CD4-positive, alpha-beta T cell treated with Interleukin-17A for 4 hours (primary cell): ENCODE results near the gene CYP4A11.
"Not testable (repeated sequence)": the region's sequence is repeated elsewhere in the genome, so short reads cannot be mapped to it uniquely, and the experiment has no call there.

ENCODE experiments used
- DNase-seq: peaks from one replicate; pipeline ENCODE4 v3.0.0-alpha.2; 2020; ENCODE audit warnings: mixed read lengths

CYP4A11 gene

GRCh38 chr1:46941135-46941694 is at the start of gene CYP4A11:
CYP4A11 (minus strand) TSS chr1:46941476; CDS start chr1:46941433, 43 bp downstream.
- DNase-seq: no peak

GRCh38 chr1:46990541-46990940 is 49.3 kb upstream of the CYP4A11 start:
- DNase-seq: not testable (repeated sequence)

- no peak for DNase-seq
Measured at GRCh38 chr1:46983830-46984586, 42.7 kb upstream of the CYP4A11 start.

- DNase-seq: no peak
Measured at GRCh38 chr1:46983166-46983829, 42.0 kb upstream of the CYP4A11 start.

GRCh38 chr1:46969014-46969619 is 27.8 kb upstream of the CYP4A11 start:
- DNase-seq: no peak

GRCh38 chr1:46962272-46962671 is 21.0 kb upstream of the CYP4A11 start:
- not testable (repeated sequence) for DNase-seq

- no peak for DNase-seq
Measured at GRCh38 chr1:46961066-46961758, 19.9 kb upstream of the CYP4A11 start.

- no peak for DNase-seq
Measured at GRCh38 chr1:46960250-46960649, 19.0 kb upstream of the CYP4A11 start.

GRCh38 chr1:46955116-46955515 is 13.8 kb upstream of the CYP4A11 start:
- DNase-seq: not testable (repeated sequence)

GRCh38 chr1:46953847-46954246 is 12.6 kb upstream of the CYP4A11 start:
- not testable (repeated sequence) for DNase-seq

- DNase-seq: not testable (repeated sequence)
Measured at GRCh38 chr1:46949417-46949666, 8.1 kb upstream of the CYP4A11 start.

- no peak for DNase-seq
Measured at GRCh38 chr1:46948629-46949416, 7.5 kb upstream of the CYP4A11 start.

GRCh38 chr1:46947706-46948105 is 6.4 kb upstream of the CYP4A11 start:
- DNase-seq: not testable (repeated sequence)

- DNase-seq: no peak
Measured at GRCh38 chr1:46942086-46942485, 810 bp upstream of the CYP4A11 start.

- DNase-seq: no peak
Measured at GRCh38 chr1:46940307-46940706, 969 bp downstream of the CYP4A11 start.

GRCh38 chr1:46937270-46937669 is 4.0 kb downstream of the CYP4A11 start:
- DNase-seq: no peak

- no peak for DNase-seq
Measured at GRCh38 chr1:46936788-46937187, 4.5 kb downstream of the CYP4A11 start.

GRCh38 chr1:46934852-46935251 is 6.4 kb downstream of the CYP4A11 start:
- DNase-seq: not testable (repeated sequence)

- not testable (repeated sequence) for DNase-seq
Measured at GRCh38 chr1:46932020-46932419, 9.3 kb downstream of the CYP4A11 start.

- no peak for DNase-seq
Measured at GRCh38 chr1:46931151-46931550, 10.1 kb downstream of the CYP4A11 start.

- no peak for DNase-seq
Measured at GRCh38 chr1:46927249-46927835, 13.9 kb downstream of the CYP4A11 start.

GRCh38 chr1:46910790-46911189 is 30.5 kb downstream of the CYP4A11 start:
- DNase-seq: no peak
